GM19099 (cell line): ENCODE results near the gene MYMX.

Source experiments
- POLR2A ChIP-seq: IDR thresholded peaks from 3 replicates; pipeline ENCODE4 v1.6.1; 2011; ENCODE audit warnings: low read depth; ENCODE audit not compliant: insufficient read length; ENCODE audit errors: extremely low read depth

MYMX gene

GRCh38 chr6:44202972-44203750 is 13.6 kb upstream of the MYMX start:
- TF ChIP-seq POLR2A: no peak

GRCh38 chr6:44203955-44204354 is 12.8 kb upstream of the MYMX start:
- TF ChIP-seq POLR2A: no peak

DNA sequence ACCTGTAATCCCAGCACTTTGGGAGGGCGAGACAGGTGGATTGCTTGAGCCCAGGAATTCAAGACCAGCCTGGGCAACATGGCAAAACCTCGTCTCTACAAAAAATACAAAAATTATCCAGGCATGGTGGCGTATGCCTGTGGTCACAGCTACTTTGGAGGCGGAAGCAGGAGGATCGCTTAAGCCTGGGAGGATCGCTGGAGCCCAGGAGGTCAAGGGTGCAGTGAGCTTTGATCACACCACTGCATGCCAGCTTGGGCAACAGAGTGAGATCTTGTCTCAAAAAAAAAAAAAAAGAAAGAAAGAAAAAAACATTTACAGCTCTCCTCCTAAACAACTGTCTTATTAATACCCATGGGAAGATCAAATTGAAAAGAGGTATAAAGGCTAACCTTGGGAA is 8.8 kb upstream of the MYMX start:
- TF ChIP-seq POLR2A: no peak

DNA sequence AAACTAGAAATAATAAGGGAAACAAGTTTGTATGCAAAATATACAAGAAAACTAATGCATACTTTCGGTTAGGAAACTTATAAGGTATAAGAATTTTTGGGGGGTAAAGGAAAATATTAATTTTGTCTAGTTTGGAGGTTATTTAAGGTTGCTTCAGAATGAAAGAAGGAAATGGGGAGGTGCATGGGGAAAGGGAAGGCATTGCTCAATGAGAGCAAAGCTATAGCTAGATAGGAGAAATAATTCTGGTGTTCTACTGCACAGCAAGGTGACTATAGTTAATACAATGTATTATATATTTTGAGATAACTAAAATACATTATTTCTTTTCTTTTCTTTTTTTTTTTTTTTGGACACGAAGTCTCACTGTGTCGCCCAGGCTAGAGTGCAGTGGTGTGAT is 5.4 kb upstream of the MYMX start:
- TF ChIP-seq POLR2A: no peak

DNA sequence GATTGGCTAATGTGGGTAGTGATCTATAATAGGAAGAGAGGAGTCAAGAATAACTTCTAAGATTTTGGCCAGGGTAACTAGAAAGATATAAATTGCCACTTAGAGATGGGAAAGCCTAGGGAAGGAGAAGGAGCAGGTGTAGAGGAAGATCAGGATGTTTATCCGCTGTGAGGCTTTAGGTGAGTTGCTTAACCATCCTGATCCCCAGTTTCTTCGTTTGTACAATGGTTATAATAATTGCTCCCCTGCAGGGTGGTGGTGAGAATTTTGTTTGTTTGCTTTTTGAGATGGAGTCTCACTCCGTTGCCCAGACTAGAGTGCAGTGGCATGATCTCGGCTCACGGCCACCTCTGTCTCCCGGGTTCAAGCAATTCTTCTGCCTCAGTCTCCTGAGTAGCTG is 2.4 kb upstream of the MYMX start:
- no peak for TF ChIP-seq POLR2A

DNA sequence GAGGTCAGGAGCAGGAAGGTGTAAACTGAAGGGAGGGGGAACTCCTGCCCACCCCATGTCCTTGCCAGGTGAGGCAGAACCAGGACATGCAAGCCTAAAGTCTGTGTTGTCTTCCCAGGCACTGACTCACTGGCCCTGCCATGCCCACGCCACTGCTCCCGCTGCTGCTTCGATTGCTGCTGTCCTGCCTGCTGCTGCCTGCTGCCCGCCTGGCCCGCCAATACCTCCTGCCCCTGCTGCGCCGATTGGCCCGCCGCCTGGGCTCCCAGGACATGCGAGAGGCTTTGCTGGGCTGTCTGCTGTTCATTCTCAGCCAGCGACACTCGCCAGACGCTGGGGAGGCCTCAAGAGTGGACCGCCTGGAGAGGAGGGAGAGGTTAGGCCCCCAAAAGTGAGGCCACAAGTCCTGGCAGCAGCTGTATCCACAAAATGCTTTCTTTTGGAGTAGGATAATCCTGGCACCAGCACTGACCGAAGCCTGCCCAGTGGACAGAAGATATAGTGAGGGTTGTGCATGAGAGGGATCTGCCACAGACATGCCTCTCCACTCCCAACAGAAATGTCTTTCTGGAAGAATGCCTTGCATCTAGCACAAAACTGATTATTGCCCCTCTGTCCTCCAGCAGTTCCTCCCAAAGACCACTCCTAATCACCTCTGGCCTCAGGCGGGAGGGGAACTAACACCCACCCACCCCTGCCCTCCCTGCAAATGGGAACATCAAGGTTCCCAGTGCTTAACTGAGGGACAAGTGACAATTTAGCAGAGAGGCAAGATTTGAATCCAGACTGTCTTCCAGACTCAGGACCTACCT is 812 bp downstream of the MYMX start:
- no peak for TF ChIP-seq POLR2A

GRCh38 chr6:44219053-44219814 is 2.5 kb downstream of the MYMX start:
- TF ChIP-seq POLR2A: peak; percentile 80

DNA sequence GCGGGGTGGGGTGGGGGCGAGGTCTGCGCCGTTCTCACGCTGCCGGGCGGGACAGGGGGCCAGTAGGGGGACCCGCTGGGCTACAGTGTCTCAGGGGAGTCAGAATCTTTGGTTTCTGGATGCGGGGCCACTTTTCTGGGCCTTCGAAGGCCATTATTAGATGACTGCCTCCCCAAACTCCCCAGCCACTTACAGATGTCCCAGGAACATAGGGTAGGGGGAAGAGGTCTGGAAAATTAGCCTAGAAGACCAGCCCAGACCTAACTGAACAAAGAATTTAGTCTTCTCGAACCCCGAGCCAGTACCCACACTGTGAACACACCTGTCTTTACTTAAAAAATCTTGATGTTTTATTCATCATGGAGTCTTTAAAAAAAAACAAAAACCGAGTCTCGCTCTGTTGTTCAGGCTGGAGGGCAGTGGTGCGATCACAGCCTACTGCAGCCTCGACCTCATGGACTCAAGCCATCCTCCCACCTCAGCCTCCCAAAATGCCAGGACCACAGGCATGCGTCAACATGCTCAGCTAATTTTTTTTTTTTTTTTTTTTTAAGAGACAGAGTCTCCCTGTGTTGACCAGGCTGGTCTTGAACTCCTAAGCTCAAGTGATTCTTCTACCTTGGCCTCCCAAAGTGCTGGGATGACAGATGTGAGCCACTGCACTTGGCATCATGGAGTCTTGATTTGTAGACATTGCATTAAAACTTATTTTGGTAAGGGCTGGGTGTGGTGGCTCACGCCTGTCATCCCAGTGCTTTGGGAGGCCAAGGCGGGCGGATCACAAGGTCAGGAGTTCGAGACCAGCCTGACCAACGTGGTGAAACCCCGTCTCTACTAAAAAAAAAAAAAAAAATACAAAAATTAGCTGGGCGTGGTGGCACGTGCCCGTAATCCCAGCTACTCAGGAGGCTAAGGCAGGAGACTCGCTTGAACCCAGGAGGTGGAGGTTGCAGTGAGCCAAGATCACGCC is 3.4 kb downstream of the MYMX start:
- TF ChIP-seq POLR2A: no peak

- no peak for TF ChIP-seq POLR2A
Observed at GRCh38 chr6:44220913-44221290, 4.2 kb downstream of the MYMX start.

GRCh38 chr6:44221291-44221960 is 4.7 kb downstream of the MYMX start:
- TF ChIP-seq POLR2A: no peak

GRCh38 chr6:44221961-44222335 is 5.2 kb downstream of the MYMX start:
- TF ChIP-seq POLR2A: no peak

- TF ChIP-seq POLR2A: no peak
Observed at GRCh38 chr6:44222486-44223318, 6.0 kb downstream of the MYMX start.
